ENCODE results near the gene PCGF5.
"Not testable (repeated sequence)": the region's sequence is repeated elsewhere in the genome, so short reads cannot be mapped to it uniquely, and the experiment has no call there.

The PCGF5 gene

DNA sequence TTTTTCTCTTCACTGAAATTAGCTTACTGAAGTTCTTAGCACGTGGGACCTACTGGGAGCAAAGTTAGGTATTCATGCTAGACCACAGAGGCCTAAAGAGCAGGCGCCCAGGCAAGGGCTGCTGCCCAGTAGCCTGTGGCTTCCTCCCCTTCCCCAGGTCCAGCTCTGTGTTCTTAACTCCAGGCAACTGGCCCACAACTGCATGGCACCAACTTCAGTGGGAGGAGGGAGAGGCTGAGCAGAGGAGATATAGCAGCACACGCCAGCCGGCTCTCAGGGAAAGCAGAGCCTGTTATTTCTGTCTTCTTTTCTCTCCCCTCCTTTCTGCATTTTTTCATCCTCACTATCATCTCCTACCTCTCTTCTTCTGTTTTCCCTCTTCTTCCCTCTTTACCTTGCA is 67.4 kb downstream of the PCGF5 start:
- FAIRE-seq, result no peak

DNA sequence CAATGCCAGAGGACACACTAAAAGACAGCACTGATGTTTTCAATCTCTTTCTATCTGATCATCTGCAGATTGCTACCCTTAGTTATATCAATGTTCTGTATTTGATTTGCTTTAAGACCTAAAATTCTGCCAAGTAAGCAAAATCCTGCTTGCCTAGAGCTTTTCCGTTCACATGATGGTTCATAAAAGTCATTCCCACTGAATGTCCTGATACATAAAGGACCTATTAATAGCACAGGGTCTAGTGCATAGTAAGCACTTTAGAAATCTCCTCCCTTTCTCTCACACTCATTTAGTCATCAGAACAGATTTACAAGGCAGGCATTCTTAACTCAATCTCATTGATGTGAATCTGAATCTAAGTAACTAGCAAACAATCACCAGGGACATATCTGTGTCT is 68.8 kb downstream of the PCGF5 start:
- FAIRE-seq, result no peak

DNA sequence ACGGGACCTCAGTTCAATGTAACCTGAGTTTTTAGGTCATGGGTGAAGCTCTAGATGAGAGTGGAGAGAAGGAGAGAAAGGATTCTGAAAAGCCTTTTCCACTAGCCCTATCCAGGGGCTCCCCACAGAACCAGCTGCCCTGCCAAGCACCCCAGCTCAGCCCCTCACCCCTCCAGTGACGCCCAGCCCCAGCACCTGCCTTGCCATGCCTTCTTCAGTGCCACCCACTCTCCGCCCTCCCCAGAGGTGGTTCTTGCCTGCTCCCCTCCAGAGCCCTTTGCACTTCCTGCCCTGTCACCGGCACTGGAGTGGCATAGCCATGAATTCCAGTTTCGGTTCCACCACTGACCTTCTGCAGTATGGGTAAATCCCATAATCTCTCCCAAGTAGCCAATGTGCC is 70.1 kb downstream of the PCGF5 start:
- FAIRE-seq, result no peak

DNA sequence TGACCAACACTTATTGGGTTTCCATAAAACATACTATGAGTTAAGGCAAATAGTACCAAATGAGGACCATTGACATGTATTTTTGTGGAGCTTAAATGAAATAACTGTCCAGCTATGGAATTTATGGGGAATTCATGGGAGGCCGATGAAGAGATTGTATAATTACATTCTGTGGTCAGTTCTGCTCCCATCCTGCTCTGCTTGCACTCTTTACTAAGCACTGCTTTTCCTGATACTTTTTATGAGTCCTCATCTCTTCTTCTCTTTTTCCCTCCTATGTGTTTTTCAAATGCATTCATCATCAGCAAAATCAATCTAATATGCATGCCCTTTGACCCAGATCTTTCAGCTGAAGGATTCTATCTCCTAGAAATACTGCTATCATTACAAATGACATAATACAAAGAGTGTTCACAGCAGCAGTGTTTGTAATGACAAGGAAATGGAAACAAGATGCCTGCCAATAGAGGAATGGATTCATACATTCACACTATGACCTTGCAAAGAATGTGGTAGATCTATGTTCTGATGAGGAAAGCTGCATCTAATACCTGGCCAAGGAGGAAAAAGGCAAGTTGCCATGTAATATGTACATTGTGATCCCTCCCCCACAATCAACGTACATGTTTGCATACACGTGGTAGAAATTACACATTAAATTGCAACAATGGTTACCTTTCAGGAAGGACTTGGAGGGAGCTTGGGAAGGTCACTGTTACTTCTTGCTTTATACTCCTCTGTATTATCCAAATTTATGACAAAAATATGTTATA is 73.9 kb downstream of the PCGF5 start:
- no peak for FAIRE-seq

DNA sequence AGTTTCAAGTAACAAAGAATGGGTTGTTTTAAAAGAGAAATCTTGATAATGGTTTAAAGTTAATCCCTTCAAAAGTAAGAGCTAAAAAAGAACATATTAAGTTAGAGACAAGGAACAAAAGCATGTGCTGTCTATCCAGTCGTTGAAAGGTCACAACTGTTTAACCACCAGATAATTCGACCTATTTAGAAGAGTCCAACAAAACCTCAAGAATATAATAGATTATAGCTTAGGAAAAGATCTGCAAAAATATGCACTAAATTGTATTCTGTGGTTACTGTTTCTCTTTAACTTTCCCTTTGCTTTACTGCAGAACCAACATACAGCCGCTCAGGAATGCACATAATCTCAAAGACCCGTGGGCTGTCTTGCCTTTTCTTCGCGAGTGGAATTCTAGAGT is 74.9 kb downstream of the PCGF5 start:
- no peak for FAIRE-seq

DNA sequence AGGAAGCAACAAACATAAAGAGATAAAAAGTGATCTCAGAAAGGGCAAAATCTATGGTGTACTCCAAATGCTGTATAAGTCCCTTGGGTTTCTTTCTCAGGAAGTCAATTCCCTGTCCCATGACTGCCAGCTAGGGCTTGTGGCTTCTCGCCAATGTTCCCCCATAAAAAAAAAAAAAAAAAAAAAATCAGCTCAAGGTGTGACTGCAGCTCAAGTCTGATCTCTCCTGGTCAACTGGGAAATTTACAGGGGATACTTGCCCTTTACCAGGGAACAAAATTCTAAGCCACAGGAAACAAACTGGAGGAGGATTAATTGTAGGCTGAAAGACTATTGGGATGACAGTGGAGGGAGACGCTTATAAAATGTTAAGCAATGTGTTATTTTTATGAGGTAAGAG is 76.0 kb downstream of the PCGF5 start:
- FAIRE-seq, result no peak

DNA sequence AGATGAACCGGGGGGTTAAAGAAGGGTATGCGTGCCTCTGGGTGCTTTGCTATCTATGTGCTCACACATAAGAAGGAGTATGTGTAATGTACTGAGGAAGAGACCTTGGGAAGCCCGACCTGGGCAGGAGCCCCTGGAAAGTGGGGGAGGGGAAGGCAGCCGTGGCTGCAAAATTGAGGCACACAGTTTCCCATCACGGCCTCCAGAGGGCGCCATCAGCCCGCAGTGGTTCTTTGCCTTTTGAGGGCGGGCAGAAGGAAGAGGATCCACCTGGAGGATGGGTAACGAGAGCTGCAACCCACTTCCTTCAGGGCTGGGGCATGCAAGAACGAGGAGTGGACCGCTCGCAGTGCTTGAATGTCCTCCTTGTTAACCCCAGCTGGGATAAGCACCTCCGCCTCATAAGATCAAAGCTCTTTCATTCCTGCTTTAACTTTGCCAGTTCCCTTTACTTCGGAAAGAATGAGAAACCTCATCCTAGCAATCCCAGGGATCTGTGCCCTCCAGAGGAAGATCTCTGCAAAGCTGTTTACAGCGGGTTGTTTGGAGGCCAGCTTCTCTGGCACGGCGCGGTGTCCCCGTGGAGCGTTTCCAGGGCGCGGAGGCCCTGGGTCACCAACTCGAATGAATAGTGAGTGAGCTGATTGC is 77.9 kb downstream of the PCGF5 start:
- FAIRE-seq, result no peak

DNA sequence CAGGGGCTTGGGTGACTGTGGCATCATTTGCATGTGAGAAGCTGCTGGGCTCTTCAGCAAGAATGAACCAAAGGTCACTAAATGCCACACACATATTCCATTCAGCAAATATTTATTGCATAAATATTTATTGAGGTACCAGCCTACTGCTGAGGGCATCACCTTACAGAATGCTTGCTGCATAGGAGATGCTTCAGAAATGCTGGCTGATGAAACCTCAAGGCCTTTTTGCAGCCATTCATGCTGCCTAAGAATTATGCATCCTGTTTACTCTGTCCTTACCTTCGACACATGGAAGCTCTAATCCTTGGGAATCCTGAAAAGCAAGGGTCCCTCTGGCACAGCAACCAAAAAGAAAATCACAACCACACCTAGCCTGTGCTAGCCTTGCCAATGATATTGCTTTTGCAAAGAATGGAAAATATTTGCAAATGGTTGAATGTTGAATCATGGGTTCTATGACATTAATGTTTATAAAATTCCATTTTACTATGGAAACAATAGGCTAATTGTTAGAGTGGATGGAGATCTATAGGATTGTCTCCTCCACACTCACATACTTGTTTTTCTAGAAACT is 79.6 kb downstream of the PCGF5 start:
- FAIRE-seq, result no peak

DNA sequence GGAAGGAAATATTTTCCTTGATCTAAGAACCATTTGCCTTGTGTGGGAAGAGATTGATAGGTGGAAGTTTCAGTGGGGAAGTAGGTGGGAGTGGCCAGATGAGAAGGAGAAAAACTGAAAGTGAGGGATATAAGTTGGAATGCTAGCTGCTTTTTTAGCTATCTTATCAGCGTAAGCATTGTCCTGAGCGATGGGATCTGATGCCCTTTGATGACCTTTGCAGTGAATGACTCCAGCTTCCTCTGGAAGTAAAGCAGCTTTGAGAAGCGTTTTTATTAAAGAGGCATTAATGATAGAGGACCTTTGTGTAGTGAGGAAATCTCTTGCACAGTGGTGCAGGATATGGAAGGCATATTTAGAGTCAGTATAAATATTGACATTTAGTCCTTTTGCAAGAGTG is 82.5 kb downstream of the PCGF5 start:
- not testable (repeated sequence) for FAIRE-seq

DNA sequence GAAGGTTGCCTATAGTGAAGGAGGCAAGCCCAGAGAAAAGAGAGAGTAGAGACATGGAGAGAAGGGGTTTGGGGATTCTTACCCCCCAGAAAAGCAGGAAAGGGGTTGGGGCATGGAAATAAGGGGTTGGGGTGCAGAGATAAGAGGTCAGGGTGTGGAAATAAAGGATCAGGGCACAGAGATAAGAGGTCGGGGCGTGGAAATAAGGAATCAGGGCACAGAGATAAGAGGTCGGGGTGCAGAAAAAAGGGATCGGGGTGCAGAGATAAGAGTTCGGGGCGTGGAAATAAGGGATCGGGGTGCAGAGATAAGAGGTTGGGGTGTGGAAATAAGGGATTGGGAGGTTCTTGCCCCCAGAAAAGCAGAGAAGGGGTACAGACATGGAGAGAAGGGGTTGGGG is 85.5 kb downstream of the PCGF5 start:
- FAIRE-seq, result not testable (repeated sequence)

DNA sequence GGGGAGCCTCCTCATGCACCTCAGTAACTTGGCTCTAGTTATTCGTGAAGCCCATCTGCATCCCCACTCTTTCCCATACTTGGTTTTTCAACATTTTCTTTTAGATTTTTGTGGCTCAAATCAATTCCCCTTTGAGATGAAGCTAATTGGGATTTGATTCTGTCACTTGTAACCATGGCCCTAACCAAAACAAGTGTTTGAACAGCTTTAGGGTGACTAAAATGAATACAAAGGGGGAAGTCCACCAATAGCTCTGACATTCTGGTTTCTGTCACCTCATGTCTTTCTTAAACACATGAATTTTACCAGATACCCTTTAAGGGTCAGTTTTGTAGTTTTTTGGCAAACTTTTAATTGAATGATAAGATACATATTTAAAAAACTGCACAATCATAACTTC is 87.0 kb downstream of the PCGF5 start:
- no peak for FAIRE-seq

DNA sequence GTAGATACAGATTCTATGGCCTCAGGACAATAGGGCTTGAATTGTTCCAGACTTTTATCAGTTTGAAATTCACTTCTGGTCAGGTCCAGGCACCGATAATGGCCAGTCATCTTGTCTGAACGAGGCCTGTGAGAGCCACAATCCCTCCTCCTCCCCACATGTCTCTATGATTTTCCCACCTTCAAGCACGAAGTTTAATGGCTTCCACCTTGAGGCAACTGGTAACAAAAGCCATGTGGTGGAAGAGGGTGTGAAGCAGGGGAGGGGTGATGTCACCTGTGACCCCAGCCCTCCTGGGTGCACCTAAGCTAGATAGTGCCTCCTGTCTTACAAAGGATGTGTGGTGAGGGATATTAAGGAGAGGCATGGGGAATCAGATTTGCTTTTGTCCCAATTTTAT is 89.2 kb downstream of the PCGF5 start:
- FAIRE-seq, result no peak

DNA sequence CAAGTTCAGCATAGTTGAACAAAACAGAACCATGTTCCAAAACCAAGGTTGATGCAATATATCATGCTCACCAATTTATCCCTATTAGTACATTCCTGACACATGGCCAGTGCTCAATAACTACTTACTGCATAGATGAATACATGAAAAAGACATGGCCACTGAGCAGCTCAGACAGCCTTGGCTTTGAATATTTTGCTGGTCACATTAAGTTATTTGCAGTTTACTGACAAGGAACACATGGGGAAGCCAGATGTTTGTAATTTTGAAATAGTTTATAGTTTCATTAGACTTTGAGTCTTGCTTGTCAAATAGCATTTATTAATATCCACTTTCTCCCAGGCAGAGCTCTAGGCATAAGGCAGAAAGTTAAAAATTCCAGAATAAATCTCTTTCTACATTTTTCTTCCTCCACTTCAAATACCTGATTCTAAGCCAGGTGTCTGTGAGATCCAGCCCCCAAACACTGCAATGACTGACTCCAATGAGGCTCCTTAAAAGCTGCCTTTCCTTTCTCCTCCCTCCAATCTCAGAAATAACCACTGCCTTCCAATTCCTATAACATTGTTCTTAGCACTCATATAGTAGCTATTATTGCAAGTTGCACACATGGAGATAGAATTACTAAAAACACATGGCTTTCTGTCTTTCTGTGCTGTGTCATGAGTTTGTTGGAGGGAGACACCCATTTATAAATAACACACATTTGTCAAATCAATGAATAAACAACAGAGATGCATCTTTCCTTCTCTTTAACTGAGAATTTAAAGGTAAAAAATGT is 91.3 kb downstream of the PCGF5 start:
- no peak for FAIRE-seq

DNA sequence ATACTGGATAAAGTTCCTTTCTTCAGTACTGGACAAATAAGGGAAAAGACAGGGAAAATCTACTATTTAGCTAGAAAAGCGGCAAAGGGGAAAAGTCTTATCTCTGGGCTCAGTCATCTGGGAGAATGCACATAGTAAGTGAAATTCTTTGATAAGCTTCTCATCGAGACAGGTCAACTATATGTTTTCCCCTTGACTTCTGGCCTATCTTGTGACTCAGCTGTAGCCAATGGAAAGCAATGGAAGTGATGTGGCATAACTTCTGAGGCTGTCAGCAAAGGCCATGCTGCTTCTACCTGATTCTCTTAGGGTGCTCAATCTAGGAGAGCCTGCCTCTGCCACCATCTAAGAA is 91.9 kb downstream of the PCGF5 start:
- FAIRE-seq, result no peak

DNA sequence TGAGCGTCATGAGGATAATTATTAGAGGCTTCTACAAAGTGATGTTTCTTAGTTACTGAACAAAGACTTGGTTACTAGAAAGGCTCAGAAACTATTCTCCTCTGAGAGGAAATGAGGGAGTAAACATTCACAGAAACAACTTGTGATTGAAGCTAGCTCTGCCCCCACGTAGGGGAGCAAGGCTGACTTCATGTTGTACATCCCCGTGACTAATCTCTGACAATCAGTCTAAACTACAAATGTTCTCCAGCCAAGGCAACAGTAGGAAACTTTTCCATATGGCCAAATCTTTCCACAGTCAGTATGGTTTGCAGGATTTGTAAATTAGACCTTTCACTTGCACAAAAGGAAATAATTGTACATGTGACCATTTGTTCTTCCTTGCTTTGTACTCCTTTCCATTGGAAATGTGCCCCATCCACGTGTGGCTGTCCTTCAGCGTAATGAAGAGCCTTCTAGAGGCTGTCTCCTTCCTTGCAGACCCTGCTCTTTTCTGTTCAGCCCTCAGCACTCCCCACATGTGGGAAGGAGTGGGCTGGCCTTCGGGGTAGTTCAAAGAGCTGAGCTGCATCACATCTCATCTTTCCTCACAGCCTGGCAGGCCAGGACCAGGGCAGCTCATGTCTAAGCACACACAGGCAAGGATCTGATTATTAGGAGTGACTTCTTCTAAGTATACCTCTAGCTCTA is 93.5 kb downstream of the PCGF5 start:
- no peak for FAIRE-seq

DNA sequence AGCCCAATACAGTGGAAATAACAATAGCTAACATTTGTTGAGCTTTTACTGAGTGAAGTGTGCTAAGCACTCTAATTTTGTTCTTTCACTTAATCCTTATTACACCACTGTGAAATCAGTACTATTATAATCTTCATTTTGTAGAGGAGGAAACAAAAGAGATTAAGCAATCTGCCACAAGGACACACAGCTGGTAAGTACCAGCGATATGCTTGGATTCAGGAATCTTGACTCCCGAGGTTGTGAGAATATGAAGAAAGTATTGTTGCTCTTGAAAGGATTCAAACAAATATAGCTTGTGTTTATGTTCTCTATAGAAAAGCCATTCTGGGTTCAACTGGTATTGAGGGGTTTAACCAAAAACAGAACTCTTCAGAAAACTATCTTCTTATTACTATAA is 96.0 kb downstream of the PCGF5 start:
- no peak for FAIRE-seq

DNA sequence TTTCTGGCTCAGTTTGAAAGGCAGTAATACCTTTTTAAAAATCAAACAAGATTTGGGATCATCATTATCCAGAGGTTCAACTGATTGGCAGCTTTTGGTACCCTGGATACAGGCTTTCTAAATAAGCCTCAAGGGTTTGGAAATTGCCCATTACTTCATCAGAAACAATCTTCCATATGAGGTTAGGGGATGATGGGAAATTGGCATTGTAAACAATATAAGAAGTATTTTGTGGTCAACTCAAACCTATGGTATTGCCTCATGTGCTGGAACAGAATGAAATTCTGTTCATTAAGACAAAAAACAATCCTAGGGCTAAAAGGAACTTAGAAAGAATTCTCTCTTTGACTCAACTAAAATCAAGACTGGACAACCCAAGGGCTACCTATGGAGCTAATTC is 97.1 kb downstream of the PCGF5 start:
- FAIRE-seq, result no peak

DNA sequence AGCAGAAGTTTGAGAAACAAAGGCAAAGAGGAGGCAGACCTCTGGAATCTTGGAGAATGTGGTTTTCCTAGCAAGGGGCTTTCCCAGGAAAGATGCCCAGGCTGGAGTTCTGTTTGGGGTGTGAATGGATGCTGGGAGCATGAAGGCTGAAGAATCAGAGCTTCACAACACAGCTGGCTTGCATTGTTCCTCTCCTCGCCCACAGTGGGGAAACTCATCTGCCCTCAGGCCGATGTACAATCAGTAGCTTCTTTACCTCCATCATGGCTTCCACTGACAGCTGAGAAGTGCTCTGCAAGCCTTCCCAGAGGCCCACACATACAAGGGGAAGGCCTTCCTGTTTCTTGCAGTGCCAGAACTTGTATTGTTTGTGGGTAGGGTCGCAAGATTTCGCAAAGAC is 98.9 kb downstream of the PCGF5 start:
- FAIRE-seq, result no peak

DNA sequence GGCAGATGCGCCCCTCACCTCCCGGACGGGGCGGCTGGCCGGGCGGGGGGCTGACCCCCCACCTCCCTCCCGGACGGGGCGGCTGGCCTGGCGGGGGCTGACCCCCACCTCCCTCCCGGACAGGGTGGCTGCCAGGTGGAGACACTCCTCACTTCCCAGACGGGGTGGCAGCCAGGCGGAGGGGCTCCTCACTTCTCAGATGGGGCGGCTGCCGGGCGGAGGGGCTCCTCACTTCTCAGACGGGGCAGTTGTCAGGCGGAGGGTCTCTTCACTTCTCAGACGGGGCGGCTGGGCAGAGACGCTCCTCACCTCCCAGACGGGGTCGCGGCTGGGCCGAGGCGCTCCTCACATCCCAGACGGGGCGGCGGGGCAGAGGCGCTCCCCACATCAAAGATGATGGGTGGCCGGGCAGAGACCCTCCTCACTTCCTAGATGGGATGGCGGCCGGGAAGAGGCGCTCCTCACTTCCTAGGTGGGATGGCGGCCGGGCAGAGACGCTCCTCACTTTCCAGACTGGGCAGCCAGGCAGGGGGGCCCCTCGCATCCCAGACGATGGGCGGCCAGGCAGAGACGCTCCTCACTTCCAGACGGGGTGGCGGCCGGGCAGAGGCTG is 102.9 kb downstream of the PCGF5 start:
- not testable (repeated sequence) for FAIRE-seq

DNA sequence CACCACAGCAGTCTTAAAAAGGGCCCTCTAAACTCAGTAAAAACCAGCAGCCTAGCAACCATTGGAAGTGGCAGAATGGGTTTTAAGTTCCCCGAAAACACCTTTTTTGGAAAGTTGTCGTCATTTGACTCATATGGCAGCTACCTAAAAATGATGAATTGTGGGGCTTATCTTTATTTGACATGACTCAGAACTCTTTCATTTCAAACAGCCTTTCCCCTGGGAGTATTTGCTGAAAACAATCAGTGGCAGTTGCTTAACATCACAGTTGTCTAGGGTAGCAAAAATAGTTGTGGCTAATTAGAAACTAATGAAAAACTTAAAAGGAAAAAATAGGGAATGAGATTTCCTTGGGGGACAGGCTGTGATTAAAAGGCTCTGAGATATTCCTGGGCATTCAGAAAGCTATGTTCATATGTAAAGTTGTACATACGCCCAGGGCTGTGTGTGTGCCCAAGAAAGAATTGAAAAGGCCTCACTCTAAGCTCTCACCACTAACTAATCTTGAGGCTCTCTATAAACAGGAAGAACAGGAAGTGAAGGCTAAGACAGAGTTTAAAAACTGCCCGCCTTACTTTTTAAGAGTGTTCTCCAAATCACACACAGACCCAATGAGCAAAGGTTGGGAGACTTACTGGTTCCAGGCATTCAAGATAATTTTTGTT is 108.0 kb downstream of the PCGF5 start:
- FAIRE-seq, result no peak

All from colon (tissue), 2 donors.